PFSK-1 (cell line): ENCODE data around the gene FBXO5.

Experiments
- FOXP2 ChIP-seq: optimal IDR thresholded peaks from 2 replicates; pipeline ENCODE3; 2011; ENCODE audit warnings: borderline replicate concordance, control low read depth, inconsistent platforms; ENCODE audit not compliant: insufficient read depth; ENCODE audit errors: extremely low read length, extremely low read depth
- POLR2AphosphoS5 ChIP-seq: IDR thresholded peaks from 2 replicates; pipeline ENCODE4 v1.6.1; 2012; ENCODE audit warnings: low read depth, mild to moderate bottlenecking, control low read depth, low read length, moderate library complexity
- REST ChIP-seq, 2 experiments: IDR thresholded peaks; 2 replicates each; pipeline versions ENCODE4 v1.6.1 to v1.8.0; 2011 to 2012; ENCODE audit warnings: low read depth in 2 of 2, low read length in 2 of 2, control low read depth in 1 of 2, inconsistent platforms in 1 of 2, mild to moderate bottlenecking in 1 of 2, moderate library complexity in 1 of 2; ENCODE audit not compliant: insufficient read depth in 1 of 2
- SIN3A ChIP-seq: IDR thresholded peaks from 2 replicates; pipeline ENCODE4 v1.6.1; 2012; ENCODE audit warnings: mild to moderate bottlenecking, low read length, moderate library complexity, borderline replicate concordance; ENCODE audit not compliant: insufficient read depth
- TAF1 ChIP-seq: IDR thresholded peaks from 2 replicates; pipeline ENCODE4 v1.6.1; 2012; ENCODE audit warnings: low read length, control low read depth, borderline replicate concordance; ENCODE audit not compliant: insufficient read depth

The FBXO5 gene

GRCh38 chr6:152979116-152979515 lies 3.7 kb downstream of the FBXO5 start:
- no peak for TF ChIP-seq POLR2AphosphoS5
- no peak for TF ChIP-seq TAF1
- TF ChIP-seq REST (IDR thresholded peaks at IDR 0.05; ENCODE audit: insufficient read depth in 1 of 2, low read depth in 2 of 2, low read length in 2 of 2), result no peak
- TF ChIP-seq SIN3A, result no peak
- TF ChIP-seq FOXP2, result no peak

GRCh38 chr6:152978058-152978457 lies 4.8 kb downstream of the FBXO5 start:
- TF ChIP-seq REST (IDR thresholded peaks at IDR 0.05; ENCODE audit: insufficient read depth in 1 of 2, low read depth in 2 of 2, low read length in 2 of 2), result no peak
- no peak for TF ChIP-seq POLR2AphosphoS5
- no peak for TF ChIP-seq SIN3A
- no peak for TF ChIP-seq TAF1
- TF ChIP-seq FOXP2, result no peak

GRCh38 chr6:152977556-152977955 lies 5.3 kb downstream of the FBXO5 start:
- TF ChIP-seq POLR2AphosphoS5, result no peak
- TF ChIP-seq REST (IDR thresholded peaks at IDR 0.05; ENCODE audit: insufficient read depth in 1 of 2, low read depth in 2 of 2, low read length in 2 of 2), result no peak
- TF ChIP-seq FOXP2, result no peak
- no peak for TF ChIP-seq SIN3A
- TF ChIP-seq TAF1, result no peak

GRCh38 chr6:152976749-152977148 lies 6.1 kb downstream of the FBXO5 start:
- TF ChIP-seq SIN3A (no peak), REST (IDR thresholded peaks at IDR 0.05; ENCODE audit: insufficient read depth in 1 of 2, low read depth in 2 of 2, low read length in 2 of 2) (no peak), POLR2AphosphoS5 (no peak), TAF1 (no peak), FOXP2 (no peak)

GRCh38 chr6:152975204-152975915 lies 7.5 kb downstream of the FBXO5 start:
- no peak for TF ChIP-seq FOXP2
- TF ChIP-seq REST (IDR thresholded peaks at IDR 0.05; ENCODE audit: insufficient read depth in 1 of 2, low read depth in 2 of 2, low read length in 2 of 2), result no peak
- TF ChIP-seq POLR2AphosphoS5, result no peak
- no peak for TF ChIP-seq TAF1
- TF ChIP-seq SIN3A, result no peak
